Activated CD4-positive, alpha-beta T cell treated with anti-CD3 and anti-CD28 coated beads, Interleukin-10, Interleukin-2, amounts not matched to agents 100 ng/mL and 50 ng/mL, durations not matched to agents 16 hours and 8 hours (primary cell): ENCODE measurements around the gene MAML2.
A peak's percentile ranks its signal among the peaks of the same experiment; 100 is the strongest.
"Not testable (repeated sequence)": the region's sequence is repeated elsewhere in the genome, so short reads cannot be mapped to it uniquely, and the experiment has no call there.

Experiments
- DNase-seq: peaks from one replicate; pipeline ENCODE4 v3.0.0-alpha.2; 2020

The MAML2 gene

DNA sequence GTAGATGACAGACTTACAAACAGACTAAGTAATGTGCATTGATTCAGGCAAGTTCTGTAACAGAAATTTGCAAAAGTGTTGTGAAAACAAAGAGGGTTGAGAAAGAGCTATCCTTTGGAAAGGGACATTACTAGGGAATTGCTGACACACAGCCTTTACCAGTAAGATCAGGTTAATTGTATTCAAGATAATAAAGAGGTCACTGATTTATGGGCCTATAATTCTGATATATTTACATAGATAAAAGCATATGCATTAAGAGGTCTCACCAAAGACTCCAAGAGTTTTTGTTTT lies 138.7 kb downstream of the MAML2 start:
- no peak for DNase-seq

DNA sequence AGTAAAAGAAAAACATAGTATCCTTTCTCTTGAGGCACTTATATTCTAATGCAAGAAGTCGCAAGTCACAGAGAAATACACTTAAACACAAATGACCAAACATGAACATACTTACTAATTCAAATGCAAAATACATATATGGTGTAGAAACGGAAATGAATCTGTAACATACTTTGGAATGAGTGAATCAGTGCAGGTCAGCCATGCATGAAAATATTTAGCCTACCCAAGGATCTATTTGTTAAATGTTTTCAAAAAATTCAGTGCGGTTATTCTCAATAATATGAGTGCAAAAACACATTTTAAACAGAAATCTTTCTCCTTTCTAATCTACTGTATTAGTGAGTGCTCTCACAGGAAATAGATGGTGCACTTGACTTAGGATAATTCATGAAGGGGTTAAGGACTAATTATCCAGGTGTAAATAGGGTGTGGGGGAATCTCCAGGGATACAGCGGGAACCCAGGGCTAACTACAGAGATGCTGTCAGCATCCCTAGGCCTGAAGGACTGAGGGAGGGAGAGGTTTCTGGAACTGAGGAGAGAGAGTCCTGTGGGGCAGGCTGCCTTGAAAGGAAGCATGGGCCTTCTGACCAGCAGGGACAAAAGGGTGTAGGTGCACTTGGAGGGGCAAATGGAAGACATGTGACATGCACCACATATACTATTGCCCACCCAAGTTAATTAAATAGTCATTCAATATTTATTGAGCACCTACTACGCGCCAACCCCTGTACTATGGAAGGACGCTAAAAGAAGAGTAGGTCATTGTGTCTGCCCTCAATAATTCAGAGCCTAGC lies 139.2 kb downstream of the MAML2 start:
- DNase-seq: no peak

DNA sequence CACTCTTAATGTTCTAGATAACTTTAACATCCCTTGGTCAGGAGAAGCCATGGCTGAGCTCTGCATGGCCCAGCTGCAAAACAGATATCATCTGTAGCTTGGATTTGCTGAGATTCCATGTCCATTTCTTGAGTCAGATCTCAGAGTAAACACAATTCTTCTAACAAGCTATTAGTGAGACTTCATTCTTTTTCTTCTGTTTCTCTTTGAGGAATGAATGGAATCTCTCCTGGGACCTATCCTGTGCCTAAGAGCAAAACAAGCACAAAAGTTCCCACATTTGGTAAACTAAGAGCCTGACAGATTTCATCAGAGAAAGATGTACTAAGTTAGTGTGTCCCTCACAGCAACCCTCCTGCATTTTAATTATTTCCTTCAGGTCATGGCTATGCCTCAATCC lies 142.8 kb downstream of the MAML2 start:
- no peak for DNase-seq

DNA sequence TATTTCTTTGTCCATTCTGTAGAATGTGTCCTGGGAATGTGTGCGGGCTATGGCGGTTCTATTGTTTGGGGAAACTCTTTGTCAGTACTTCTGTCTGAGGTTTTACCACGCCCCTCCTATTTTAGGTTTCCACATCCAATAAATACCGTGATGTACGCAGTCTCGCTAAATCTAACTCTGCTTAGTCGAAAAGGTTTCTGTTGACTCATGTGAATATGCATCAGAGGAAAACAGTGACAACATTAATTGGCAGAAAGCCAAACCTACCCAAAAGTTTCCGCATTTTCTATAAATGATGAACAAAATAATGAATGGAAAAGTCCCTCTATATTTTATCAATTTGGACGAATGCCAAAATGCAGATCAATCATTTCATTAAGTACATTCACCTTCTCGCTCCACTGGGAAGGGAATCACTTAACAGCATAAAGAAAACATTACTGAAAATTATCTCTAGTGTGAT lies 143.4 kb downstream of the MAML2 start:
- peak; percentile 82 for DNase-seq

DNA sequence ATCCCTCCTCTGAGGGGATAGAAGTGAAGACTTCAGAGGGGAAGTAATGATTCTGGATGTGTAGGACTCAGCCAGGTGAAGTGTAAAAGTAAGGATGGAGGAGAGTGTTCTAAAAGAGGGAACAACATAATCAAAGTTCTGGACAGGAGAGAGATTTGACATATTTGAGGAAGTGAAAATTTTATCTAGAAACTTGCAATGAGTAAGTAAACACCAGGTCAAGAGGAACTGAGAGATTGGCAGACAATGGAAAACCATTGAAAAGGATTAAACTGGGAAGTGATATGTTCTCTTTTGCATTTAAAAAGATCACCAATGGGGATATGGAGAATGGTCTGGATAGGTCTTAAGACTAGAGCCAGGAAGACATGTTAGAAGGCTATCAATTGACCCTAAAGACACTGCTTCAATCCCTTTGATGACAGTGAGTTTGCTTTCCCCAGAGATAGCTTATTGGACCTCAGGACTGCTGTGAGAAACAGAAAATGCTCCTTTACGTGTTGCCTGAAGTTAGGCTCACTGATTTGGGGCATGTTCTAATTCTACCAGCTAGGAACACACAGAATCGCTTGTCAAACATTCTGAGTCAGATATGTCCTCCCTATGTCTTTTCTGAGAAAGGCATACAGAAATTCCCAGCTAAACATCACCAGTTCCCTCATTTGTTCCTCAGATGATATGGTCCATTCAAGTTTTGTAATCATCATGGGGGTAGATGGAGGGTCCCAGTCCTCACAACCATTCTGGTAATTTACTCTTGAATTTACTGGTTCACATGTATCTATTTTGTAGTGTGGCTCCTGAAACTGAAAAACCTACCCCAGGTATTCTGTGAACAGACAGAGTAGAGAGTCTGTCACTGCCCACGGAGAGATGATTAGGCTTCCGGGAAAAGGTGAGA lies 144.9 kb downstream of the MAML2 start:
- peak; percentile 54 for DNase-seq

DNA sequence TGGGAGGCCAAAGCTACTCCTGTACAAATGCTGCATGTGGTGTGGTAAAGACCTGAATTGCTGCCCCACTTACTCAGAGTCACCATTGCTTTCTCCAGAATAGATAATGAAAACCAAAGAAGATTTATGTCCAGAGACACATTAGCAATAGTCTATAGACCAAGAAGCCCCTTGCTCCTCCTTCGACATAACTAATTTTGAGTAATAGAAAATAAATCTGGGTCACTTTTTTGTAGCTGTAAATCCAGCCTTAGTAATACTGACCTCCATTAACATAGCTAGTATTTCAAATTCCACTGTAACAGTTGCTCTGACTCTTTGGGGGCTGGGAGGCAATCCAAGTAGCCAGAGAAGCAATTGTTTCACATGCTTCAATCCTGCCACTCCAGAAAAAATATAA lies 145.9 kb downstream of the MAML2 start:
- no peak for DNase-seq

DNA sequence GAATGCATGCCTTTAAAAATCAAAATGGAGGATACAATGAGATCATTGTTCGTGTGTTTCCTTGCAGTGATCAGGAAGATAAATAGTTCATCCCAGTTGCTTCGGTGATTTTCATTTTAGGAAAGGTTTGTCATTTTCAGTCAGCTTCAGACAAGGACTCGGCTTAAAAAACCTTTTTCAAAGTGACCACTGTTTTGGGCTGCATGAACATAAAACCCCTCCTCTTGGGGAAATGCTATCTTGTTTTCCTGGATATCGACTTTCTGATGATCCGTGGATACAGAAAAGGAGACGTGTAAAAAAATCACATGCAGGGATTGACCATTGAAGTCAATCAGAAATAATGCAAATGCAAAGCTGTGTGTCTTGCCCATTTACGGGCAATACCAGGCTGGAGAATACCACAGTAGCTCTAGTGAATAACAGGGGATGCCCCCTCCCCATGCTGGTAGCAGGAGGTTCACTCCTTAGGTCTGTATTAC lies 146.8 kb downstream of the MAML2 start:
- DNase-seq: no peak

DNA sequence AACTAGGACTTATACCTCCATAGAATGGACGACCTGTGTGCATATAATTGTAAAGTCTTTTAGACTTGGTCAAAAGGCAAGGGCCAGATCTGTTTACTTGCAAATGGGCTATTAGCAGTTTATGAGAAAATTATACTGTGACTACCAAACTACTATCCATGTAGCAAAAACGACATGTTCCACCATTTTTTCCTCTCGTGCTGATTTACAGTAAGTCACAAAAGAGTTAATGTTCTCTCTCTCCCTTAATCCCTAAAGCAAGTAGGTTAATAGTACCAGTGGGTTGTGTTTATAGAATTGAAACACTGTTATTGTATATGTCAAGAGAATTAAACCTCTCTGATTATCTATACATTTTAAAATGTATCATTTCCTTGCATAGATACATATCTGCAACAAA lies 147.3 kb downstream of the MAML2 start:
- no peak for DNase-seq

DNA sequence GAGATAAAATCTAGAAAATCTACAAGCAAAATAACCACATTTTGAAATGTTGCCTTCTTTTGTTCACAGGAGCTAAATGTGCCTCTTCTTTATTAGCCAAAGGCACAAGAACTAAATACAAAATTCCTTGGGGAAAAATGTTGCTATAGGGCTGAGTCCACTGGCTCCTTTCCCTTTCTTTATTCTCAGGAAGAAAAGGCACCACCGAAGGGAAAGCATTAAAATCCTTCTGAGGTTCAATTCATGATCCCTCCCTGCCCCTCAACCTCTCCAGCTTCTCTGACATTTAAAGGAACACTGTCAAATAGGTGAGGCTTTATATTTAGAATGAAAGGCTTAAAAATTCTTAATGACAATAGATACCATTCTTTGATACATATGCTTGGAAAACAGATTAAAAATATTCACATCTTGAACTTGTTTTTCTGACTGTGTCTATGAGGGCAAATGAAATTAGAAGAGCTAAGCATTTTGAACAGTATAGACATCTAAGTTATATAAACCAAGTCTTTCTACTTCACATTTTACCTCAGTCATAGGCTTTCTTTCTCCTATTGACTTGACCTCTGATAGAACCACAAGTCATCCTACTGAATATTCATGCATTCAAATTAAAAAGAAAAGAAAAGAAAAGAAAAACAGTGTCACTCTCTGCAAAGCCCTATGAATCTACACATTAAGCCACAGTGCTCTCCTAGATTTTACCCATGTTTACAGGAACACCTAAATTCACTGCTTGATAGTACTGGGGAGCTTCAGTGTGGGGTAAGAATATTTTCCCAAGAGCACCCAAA lies 148.2 kb downstream of the MAML2 start:
- DNase-seq: no peak

DNA sequence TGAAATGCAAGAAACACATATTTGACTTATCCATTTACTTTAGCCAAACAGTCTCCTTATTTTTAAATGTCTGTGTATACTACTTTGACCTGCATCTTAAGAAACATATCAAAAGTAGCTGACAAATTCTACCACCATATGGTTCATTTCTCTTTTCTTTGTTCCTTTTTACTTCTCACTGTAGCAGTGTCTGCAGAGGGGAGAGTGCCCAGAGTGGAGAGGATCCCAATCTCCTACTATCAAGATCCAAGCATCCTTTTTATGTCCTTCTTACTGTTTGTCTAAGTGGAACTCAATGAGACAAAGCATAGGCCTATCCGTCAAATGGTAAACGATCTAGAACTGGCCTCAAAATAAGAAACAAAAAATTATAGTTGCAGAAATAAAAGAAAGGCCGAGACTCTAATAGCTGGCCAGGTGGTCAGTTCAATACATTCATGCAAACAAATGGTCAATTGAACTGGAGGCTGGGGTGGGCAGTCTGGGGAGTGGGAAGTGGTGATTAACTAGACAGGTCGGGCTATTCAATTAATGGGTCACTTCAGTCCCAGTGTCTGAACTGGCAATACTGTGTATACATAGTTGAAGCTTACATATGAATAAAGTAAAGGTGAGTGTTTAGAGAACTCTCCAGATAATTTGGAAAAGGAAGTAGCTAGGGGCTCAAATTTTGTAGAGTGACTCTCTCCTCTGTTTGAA lies 149.1 kb downstream of the MAML2 start:
- DNase-seq: no peak

DNA sequence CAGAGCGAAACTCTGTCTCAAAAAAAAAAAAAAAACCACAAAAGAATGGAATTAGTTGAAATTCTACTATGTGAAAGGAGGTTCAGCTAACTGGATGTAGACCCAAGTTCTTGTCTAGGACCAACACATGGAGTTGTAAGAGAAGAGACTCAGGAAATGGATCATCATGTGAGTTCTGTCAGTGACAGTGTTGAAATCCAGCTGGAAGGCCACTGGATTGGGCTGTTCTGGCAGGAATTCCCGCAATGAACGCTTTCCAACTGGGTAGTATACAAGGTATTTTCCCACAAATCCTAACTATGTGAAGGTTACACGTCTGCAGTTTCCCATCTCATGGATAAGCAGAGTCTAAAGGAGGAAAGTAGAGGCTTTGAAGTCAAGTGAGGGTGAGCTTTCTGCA lies 151.2 kb downstream of the MAML2 start:
- no peak for DNase-seq

DNA sequence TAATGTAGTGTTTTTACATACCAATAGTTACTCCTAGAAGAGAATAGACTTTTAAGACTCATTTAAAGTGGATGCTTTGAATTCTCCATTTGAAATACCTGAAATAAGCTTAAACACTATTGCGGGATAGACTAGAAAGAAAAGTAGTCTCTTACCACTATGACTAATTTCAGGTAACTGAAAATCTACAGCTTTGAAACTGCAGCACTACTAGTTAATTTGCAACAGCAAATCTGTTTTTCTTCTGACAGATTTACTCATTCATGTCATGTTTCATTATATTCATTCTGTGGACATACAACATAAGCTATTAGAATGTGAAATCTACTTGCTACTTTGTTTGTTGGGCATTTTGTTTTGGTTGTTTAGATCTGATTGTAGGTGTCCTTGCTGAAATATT lies 153.6 kb downstream of the MAML2 start:
- DNase-seq: peak; percentile 81

DNA sequence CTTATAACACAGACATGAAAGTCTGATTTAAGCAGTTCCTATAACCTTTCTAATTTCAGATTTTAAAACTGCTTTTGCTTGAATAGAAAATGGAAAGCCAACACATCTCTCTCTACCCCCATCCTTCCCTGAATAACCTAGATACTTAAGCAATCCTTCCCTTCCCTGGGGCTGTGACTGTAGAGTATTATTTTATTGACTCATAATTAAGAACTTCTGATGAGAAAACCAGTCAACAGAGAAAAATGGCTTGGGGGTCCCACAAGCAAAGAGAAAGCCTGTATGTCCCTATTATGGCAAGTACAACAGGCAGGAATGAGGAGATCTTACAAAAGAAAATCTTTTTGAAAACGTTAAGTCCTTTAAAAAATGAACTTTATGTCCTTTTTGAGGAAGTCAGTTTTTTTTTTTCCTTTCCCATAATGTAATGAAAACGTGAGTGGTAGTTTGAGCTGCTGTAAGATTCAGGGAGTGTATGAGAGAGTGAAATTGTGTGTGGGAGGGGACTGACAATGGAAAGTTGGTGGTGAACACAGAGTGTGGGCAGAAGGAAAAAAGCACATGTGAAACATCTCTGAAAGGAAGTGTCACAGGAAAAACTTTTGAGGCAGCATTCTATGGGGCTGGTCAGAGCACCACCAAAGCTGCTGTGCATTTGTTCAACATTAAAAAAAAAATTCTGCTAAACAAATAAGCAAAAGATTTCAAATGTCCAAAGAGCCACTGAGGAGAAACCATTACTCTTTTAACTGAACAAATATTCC lies 154.6 kb downstream of the MAML2 start:
- peak; percentile 80 for DNase-seq

DNA sequence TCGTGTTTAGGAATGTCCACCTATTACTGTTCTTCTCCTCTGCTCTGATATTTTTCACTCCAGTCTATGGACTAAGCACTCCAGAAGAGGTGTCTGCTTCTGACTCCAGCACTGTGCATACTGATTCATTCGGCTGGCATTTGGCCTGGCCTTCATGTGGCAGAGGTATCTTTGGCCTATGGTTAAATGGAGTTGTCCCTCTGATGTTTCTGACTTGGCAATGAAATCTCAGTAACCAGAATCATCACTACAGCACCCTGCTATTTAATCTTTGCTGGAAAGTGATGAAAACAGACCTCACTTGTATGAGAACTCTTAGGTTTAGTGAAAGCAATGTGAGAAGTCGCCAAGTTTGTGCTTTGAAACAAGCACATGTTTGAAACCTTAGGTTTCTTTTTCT lies 155.2 kb downstream of the MAML2 start:
- peak; percentile 45 for DNase-seq

DNA sequence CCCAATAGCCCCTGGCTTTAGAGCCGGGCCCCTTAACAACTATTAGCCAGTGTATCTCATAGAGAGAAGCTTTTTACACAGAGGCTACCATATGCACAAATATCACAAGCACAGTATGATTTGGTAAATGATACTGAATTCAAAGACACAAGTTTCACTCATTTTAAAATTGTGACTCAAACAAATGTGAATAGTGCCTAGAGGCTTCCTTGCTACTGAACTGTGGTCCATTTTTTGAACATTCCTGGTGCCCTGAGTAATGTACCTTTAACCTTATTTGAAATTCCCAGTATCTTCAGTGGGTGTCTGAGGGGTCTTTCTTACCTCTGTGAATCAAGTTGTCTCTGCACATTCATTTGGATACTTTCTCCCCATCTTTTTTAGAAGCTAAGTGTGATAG lies 156.2 kb downstream of the MAML2 start:
- peak; percentile 36 for DNase-seq

DNA sequence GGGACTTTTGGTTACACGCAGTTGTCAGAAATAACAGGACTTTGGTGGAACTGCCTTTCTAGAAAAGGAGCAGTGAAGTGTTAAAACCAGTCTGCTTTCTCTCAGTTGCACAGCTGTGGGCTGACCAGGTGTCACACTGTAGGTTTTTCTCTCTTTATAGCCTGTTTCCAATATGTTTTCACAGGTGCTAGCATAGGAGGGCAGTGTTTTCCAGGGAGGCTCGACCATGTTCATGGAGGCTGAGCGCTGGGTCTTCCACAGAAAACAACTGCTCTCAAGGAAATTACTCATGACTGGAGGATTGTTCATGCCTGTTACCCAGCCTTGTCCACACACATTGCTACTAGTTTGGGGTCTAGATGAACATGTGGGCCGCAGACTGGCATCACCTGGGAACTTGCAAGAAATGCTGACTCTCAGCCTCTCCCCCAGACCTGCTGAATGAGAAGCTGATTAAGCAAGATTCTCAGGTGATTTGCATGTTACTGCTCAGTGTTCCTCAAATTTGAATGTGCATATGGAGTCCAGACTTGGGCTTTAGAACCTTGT lies 157.7 kb downstream of the MAML2 start:
- DNase-seq: no peak

DNA sequence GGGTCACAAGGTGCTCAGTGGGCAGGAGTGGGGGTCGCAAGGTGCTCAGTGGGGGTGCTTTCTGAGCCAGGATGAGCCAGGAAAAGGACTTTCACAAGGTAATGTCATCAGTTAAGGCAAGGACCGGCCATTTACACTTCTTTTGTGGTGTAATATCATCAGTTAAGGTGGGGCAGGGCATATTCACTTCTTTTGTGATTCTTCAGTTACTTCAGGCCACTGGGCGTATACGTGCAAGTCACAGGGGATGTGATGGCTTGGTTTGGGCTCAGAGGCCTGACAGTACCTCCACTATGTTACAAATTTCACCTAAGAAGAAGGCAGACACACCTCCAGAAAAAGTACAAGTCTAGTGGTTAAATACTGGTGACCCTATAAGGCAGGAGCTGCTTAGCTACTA lies 162.1 kb downstream of the MAML2 start:
- DNase-seq: not testable (repeated sequence)

DNA sequence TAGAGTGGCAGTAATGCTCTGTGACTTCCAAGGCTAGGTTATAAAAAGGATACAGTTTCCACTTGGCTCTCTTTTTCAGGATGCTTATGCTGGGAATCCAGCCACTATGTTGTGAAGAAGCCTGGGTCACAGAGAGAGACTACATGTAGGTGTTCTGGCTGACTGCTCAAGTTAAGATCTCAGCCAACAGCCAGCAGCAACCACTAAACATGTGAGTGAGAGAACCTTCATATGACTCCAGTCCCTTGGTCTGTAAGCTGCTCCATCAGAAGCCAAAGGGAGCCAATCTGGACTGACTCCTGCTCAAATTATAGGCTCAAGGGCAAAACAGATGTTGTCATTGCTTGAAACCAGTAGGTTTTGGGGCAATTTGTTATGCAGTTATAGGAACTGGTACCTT lies 162.7 kb downstream of the MAML2 start:
- DNase-seq: no peak

DNA sequence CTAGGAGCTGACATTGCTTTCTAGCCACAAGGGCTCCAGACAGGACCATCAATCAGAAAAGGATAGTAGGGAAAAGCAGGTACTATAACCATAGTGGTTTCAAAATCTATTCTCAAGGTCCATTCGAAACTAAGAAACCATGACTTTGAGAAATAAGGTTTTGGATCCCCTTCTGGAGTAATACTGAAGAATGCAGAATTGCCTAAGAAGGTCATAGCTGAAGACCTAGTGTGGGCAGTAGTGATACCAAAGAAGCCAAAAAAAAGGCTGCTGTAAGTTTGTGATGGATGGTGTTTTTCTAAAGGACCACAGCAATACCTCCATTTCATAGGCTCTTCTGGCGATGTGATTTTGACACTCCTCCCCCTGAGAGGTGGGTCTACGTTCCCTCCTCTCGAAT lies 163.1 kb downstream of the MAML2 start:
- no peak for DNase-seq

DNA sequence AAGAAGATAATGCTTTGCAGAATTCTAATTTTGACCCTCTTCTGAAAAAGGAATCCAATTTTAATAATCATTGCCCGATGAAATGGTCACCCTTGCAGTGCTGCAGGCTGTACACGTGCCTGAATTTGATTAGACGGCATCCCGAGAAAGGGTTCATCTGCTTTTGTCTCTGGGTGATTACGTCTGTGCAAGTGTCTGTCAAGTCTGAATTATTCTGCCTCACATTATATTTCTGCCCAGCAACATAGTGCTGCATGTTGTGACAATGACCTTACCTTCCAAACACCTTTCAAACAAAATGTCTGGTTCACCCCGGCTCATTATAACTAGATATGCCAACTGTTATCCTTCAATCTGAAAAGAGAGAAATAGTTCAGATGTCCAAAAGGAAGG lies 164.1 kb downstream of the MAML2 start:
- DNase-seq: no peak

DNA sequence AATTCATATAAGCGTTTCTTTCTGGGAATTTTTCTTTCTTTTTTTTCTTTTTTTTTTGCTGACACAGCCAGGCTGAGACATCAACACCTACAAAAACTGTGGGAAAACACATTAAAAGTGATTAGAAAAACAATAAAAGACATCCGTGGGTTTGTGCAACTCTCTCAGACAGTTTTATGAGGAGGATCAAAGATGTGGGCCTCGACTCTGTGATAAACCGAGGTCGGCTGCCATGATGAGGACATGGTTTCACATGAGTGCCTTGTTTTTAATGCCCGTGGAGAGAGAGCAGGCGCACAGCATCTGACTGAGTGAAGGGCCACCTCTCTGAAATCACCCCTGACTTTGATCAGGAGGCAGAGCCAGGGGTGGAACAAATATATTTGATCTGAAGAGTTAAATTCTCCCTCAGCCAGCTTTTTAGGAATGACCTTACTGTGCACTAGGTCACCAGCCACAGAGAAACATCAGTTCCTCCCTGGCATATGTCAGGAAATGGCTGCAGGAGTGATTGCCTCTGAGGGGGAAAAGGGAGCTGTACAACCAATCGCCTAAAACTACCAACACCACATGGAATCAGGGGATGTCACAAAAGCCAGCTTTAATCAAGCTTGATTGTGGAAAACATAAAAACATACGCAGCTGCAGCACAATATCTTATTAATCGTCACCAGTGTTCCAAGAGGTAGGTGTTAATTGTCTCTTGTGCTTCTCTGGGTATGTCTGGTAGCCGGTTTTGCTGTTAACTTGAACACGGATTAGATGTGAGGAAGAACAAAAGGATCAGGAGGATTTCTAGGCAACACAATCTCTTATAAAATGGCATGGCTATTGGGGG lies 164.7 kb downstream of the MAML2 start:
- no peak for DNase-seq
